ENCODE results near the gene MAOA.
A peak's percentile ranks its signal among the peaks of the same experiment; 100 is the strongest.

The MAOA gene

GRCh38 chrX:43679058-43679457, 23.0 kb downstream of the MAOA start:
- no peak for TF ChIP-seq CTCF (IDR thresholded peaks at IDR 0.05)
- no peak for TF ChIP-seq ZFX (IDR thresholded peaks at IDR 0.05; ENCODE audit: borderline replicate concordance)
- no peak overlapping the region for H3K27ac ChIP-seq

GRCh38 chrX:43679778-43680177, 23.7 kb downstream of the MAOA start:
- no peak overlapping the region for H3K27ac ChIP-seq
- no peak for TF ChIP-seq ZFX (IDR thresholded peaks at IDR 0.05; ENCODE audit: borderline replicate concordance)
- no peak for TF ChIP-seq CTCF (IDR thresholded peaks at IDR 0.05)

- no peak overlapping the region for H3K27ac ChIP-seq
- TF ChIP-seq CTCF (IDR thresholded peaks at IDR 0.05) (no peak), ZFX (IDR thresholded peaks at IDR 0.05; ENCODE audit: borderline replicate concordance) (no peak)
Observed at GRCh38 chrX:43682726-43683125, 26.6 kb downstream of the MAOA start.

- H3K27ac ChIP-seq, result no peak overlapping the region
- no peak for TF ChIP-seq CTCF (IDR thresholded peaks at IDR 0.05)
Observed at GRCh38 chrX:43685221-43685620, 29.1 kb downstream of the MAOA start.

- H3K27ac ChIP-seq, result no peak overlapping the region
- no peak for TF ChIP-seq ZFX (IDR thresholded peaks at IDR 0.05; ENCODE audit: borderline replicate concordance)
- no peak for TF ChIP-seq CTCF (IDR thresholded peaks at IDR 0.05)
Observed at GRCh38 chrX:43688586-43688985, 32.5 kb downstream of the MAOA start.

- H3K27ac ChIP-seq, result peak overlapping the region; percentile 81
- TF ChIP-seq ZFX (IDR thresholded peaks at IDR 0.05; ENCODE audit: borderline replicate concordance) (no peak), CTCF (IDR thresholded peaks at IDR 0.05) (no peak)
Observed at GRCh38 chrX:43693602-43694406, 37.7 kb downstream of the MAOA start.

GRCh38 chrX:43699475-43699874, 43.4 kb downstream of the MAOA start:
- H3K27ac ChIP-seq, result no peak overlapping the region
- TF ChIP-seq CTCF (IDR thresholded peaks at IDR 0.05) (no peak), ZFX (IDR thresholded peaks at IDR 0.05; ENCODE audit: borderline replicate concordance) (no peak)
